ENCODE results near the gene DTX3.
"Not testable (repeated sequence)": the region's sequence is repeated elsewhere in the genome, so short reads cannot be mapped to it uniquely, and the experiment has no call there.

DTX3 gene

DNA sequence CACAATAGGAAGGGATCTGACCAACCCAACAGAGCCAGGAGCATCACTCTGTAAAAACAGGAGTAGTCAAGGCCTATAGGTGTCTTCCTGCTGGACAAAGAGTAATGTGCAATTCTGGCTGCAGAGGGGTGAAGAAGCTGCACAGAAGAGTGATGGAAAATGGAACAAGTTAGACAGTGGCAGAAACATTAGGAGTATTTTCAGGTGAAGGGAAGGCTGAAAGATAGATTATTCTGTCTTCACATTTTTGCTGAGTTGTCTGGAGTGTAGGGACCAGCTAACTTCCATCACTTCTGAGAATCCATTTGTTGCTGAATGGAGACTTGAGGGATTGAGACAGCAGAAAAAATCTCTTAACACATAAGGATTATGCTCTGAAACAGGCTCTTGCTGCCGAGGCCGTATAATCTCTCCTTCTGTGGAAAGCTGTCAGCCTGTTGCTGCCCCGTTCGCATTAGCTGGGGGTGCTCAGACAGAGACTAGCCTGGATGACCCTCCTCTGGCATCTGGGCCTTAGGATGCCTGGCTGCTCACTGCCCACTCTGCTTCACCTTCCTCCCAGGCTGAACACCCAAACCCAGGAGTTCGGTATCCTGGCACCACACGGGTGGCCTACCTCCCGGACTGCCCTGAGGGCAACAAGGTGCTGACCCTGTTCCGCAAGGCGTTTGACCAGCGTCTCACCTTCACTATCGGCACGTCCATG lies 3.5 kb downstream of the DTX3 start:
- DNase-seq = no peak

DNA sequence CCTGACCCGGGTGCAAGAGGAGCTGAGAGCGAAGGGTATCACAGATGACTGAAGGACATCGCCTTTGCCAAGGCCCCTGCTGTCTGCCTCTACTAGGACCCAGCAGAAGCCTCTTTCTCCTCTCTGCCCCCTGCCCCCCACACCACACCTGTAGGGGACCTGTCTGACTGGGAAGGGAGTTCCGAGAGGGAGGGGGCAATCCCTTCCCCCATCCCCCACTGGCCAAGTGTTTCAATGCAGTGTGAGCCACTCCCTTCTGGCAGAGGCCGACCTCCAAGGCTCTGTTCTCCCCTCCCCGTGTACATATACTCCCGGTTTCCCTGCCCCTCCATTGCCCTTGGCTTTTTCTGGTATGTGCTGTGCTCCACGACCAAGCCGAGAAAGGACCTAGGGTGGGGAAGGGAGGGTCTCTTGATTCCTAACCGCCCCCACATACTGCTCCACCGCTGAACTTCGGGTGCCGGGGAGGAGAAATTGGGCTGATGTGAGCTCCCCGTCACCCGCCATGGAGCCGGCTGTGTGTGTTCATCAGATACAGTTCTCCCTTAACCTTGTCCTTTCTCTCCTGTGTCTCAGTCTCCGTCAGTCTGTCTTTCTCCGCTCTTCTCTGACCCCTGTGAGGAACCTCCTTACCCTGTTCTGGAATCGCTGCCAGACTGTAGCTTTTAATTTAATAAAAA lies 4.6 kb downstream of the DTX3 start:
- no peak for DNase-seq

DNA sequence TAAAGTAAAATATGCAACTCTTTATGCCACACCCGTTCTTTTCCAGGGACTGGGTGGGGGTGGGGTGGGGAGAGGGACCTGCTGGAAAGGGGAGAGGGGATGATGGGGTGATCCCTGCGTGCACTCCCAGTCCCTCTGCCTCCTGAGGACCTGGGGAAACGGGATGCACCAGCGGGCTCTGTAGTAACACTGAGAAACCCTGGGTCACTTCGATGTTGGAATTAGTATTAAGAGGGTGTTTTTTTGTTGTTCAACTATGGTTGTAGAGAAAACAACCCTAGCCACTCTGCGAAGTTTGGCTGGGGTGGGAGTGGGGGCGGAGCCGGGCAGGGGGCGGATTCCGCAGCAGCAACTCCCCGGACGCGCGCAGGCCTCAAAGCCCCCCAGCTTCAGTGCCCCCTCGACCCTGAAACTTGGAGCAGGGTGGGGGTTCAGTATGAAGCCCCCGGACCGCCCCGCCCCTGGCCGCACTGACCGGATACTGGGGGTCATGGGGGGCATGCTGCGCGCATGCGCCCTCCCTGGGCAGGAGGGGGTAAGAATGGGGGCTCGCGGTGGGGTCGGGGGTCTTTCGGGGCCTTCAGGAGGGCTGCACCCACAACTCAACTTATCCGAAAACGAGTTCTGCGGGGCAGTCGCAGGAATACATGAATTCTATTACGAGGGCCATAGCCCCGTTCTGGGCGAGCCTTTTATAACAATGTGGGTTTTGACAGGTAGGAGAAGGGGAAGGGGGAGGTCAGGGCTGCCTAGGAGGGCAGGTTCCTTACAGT lies 5.3 kb downstream of the DTX3 start:
- no peak for DNase-seq

DNA sequence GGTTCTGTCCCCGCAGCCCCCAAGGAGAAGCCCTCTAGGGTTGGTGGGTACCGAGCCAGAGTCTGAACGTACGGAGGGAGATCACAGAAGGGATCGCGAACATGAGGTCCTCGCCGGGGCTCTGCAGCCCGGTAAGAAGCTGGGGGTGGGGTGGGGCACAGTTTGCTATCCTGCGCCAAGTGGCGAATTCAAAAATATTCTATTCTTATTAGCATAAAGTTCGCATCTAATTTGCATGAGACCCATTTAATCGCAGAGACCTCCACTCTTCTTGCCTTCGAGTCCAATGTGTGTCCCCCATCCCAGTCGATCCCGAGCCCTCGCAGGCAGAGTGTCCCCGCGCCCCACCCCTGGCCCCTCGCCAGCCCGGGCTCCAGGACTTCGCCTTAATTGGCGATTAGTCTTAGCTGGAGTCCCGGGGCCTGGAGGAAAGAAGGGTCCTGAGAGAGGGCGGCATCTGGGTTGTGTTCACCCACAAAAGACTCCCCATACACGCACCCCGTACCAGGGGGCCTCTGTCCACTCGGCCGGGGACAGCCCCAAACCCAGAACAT lies 6.0 kb downstream of the DTX3 start:
- DNase-seq = no peak

DNA sequence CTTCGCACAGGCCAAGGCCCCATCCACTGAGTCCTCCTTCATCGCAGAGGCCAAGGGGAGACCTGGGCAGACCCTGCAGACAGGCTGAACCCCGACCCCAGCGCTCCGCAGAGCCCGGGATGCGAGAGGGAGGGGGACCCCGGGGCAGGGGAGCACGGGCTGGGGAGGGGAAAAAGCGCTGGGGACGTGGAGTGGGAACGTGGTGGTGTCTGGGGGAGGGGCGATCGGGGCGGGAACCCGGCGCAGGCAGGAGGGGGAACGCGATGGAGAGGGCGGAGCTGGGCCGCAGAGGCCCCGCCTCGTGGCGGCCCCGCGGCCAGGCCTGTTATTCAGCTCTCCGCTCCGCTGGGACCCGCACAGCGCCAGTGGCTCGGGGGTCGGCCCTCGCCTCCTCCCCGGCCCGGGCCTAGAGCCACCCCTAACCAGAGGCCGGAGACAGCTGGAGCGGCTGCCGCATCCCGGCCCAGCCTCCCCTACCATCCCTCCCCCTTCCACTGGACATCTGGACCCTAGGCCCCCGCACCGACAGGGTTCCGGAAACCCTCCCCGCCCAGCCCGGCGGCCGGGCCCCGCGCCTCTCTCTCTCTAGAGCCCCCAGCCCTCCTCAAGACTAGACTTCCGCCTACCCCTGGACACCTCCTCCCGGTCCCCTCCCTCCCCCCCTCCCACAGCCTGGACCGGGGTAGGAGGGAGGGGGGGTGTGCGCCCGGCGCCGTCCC lies 6.6 kb downstream of the DTX3 start, which contains the start of gene ARHGEF25:
ARHGEF25 (plus strand) TSS at position 328 of the 719 bp plus-strand sequence. CDS start 460 bp downstream, outside the sequence.
- DNase-seq = peak; percentile 35

DNA sequence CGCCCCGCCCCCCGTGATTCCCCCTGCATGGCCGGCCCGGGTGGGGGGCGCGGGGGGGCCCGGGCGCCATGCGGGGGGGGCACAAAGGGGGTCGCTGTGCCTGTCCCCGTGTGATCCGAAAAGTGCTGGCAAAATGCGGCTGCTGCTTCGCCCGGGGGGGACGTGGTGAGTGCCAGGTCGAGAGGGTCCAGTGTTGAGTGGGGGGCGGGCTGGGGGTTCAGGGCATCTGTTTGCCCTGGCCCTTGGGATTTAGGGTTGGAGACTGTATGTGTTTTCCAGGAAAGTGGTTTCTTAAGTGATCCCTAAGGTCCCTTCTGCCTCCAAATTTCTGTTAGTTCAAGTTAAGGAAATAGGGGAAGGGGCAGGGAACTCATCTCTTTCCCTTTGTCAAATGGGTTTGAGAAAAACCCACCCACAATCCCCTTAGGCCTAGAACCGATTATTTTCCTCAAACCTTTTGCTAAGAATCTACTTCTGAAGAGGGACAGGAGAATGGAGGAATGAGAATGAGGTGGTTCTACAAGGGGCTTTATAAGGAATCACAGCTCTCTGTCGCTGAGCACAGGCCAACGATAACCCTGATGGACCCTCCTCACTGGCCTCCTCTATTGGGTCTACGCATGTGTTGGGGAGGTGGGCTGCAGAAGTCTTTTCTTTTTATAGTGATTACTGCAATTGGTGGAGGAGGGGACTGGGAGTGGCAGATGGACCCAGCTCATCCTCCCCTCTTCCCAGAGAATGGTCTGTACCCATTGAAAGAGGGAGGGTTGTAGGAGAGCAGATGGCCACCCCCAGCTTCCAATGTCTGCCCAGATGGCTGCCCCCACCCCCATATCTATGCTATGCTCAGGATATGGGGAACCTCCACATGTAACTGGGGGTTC lies 7.4 kb downstream of the DTX3 start:
- no peak for DNase-seq

DNA sequence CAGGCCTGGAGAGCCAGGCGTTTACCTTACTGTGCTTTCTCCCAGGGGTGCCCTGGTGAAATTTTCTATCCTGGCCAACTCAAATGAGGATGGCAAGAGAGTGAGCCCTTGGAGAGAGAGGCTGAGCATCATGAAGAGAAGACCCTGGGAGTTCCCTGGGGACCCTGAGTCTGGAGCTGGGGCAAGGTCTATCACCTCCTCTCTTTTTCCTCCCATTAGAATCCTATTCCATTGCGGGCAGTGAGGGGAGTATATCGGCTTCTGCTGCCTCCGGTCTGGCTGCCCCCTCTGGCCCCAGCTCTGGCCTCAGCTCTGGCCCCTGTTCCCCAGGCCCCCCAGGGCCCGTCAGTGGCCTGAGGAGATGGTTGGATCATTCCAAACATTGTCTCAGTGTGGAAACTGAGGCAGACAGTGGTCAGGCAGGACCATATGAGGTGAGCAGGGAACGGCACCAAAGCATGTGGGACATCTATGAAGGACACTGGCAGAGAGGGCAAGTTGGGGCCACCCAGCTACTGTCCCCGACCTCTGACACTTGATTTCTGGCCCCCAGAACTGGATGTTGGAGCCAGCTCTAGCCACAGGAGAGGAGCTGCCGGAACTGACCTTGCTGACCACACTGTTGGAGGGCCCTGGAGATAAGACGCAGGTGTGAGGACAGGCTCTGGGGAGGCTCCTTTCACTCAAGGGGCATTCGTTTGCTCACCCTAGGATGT lies 8.2 kb downstream of the DTX3 start:
- no peak for DNase-seq

DNA sequence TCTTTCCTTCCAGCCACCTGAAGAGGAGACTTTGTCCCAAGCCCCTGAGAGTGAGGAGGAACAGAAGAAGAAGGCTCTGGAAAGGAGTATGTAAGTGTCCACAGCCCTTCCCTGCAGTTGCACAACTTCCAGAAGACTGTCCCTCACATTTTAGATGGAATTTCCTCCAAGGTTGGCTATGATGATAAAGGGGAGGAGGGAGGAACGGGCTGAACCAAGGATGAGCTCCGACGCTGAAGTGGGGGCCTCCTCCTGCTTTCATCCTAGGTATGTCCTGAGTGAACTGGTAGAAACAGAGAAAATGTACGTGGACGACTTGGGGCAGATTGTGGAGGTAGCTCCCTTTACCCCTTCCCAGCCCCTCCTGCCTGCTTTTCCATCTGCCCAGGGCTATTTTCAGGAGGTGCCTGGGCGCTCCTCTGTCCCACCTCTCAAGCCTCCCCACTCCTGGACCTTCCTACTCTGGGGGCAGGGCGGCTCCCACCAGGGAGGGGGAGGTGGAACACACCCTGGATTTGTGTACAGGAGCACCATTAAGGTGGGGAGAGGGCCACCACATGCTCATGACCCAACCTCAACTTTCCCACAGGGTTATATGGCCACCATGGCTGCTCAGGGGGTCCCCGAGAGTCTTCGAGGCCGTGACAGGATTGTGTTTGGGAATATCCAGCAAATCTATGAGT lies 8.9 kb downstream of the DTX3 start:
- DNase-seq = no peak

DNA sequence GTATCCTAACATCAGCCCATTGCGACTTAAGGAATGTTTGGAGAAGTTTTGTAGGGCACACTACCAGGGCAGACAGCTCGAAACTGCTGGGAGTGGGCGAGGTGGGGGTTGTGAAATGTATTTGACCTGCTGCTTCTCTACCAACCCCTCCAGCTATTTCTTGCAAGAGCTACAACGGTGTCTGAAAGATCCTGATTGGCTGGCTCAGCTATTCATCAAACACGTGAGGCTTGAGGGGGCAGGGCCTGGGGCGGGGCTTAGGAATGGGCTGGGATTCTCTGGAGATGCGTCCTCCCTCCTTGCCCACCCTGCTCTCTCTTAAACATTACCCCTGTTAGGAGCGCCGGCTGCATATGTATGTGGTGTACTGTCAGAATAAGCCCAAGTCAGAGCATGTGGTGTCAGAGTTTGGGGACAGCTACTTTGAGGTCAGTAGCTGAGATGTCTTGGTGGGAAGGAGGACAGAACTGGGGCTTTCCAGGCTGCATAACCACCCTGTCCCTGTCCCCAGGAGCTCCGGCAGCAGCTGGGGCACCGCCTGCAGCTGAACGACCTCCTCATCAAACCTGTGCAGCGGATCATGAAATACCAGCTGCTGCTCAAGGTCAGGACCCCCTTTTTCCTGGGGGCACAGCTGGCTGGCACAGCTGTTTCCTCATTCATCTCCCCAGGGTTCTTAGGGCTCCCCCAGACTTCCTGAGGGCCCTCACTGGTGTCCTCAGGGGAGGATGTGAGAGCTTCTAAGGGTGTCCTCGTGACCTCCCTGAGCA lies 9.7 kb downstream of the DTX3 start:
- no peak for DNase-seq

DNA sequence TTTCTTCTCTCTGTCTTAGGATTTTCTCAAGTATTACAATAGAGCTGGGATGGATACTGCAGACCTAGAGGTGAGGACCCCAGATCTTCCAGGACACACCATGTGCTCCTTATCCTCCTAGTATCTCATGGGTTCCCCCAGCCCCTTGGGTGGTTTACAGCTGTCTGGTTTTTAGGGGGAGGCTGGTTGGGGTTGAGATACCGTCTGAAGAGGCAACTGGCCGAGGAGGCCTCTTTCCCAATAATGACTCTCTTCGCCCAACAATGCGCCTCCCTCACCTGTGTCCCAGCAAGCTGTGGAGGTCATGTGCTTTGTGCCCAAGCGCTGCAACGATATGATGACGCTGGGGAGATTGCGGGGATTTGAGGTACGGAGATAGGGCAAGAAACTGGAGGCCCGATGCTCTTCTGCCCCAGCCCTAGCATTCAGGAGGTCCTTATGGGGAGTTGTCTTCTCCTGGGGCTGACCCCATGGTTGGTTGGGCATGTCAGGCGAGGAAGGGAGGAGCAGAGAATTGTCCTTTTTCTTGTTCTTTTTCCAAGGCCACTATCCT lies 10.4 kb downstream of the DTX3 start:
- no peak for DNase-seq

DNA sequence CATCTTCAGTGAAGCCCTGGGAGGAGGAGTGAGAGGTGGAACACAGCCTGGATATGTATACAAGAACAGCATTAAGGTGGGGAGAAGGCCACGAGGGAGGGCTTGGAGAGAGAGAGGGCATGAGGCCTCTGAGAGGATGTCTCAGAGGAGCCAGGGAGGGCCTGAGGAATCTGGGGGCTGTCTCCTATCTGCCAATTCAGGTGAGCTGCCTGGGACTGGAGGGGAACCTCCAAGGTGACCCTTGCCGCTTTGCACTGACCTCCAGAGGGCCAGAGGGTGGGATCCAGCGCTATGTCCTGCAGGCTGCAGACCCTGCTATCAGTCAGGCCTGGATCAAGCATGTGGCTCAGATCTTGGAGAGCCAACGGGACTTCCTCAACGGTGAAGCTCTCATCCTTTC lies 11.0 kb downstream of the DTX3 start:
- no peak for DNase-seq

DNA sequence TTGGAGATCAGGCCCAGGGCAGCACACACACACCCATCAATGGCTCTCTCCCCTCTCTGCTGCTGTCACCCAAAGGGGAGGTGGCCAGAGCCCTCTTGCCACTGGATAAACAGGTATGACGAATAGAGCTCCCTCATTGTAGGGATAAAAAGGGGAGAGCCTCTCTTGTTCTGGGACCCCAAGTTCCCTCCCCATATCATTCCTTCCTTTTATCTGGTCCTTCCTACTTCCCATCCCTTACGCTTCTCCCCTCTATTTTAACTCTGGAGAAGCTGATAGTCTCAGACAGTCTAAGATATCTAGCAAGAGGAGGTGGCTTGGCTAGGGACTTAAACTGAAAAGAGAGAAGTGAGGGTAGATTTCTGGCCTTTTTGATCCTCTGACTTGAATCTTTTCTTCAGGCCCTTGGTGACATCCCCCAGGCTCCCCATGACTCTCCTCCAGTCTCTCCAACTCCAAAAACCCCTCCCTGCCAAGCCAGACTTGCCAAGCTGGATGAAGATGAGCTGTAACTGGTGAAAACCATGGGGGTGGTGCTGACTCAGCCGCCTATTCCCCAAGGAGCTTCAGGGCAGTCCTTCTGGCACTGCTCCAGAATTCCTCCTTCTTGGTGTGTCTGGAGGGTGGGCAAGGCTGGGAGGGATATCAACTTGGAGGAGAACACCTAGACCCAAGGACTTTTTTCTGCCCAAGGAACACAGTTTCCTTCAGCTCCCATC lies 11.9 kb downstream of the DTX3 start:
- no peak for DNase-seq

DNA sequence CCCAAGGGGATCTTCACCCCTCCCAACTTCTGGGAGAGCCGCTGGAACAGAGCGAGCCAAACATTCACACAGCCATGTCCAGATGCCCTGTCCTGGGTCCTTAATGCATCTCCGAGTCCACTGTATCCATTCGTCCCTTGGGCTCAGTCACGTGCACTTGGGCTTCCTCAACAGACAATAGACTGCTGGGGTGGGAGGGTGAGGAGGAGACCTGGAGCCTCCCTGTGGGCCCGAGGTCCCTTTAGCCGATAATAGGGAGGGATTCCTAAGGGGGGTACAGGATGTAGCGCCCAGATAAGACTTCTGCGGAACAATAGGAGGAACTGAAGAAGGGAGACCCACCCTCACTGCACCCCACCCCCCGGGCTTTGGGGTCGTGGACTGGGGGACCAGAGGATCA lies 13.3 kb downstream of the DTX3 start:
- no peak for DNase-seq

DNA sequence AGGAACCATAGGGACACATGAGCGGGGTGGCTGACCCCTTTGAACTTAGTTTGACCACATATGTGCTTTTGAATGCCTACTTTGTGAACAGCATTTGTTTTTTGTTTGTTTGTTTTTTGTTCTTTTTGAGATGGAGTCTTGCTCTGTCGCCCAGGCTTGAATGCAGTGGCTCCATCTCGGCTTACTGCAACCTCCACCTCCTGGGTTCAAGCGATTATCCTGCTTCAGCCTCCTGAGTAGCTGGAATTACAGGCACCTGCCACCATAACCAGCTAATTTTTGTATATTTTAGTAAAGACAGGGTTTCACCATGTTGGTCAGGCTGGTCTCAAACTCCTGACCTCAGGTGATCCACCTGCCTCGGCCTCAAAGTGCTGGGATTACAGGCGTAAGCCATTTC lies 13.8 kb downstream of the DTX3 start:
- DNase-seq = not testable (repeated sequence)

DNA sequence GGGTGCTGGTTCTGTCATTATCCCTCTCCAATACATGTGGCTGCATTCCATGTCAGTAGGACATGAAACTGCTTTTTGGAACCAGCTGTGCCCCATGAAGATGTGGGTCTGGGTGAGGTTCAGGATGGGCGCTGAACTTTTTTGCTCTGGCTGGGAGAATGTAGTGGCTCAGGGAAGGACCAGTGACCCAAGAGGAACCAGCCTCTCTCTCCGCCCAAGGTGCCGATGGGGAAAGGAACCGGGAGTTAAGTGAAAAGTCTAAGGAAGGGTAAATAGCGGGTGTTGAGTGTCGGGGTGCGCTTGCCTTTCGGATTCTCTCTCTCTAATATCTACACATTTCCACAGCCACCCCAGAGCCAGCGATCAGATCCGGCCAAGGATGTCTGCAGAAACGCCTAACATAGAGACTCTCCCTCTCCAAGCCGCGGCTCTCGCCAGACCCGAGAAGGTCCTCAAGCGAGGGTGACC lies 14.4 kb downstream of the DTX3 start:
- no peak for DNase-seq

DNA sequence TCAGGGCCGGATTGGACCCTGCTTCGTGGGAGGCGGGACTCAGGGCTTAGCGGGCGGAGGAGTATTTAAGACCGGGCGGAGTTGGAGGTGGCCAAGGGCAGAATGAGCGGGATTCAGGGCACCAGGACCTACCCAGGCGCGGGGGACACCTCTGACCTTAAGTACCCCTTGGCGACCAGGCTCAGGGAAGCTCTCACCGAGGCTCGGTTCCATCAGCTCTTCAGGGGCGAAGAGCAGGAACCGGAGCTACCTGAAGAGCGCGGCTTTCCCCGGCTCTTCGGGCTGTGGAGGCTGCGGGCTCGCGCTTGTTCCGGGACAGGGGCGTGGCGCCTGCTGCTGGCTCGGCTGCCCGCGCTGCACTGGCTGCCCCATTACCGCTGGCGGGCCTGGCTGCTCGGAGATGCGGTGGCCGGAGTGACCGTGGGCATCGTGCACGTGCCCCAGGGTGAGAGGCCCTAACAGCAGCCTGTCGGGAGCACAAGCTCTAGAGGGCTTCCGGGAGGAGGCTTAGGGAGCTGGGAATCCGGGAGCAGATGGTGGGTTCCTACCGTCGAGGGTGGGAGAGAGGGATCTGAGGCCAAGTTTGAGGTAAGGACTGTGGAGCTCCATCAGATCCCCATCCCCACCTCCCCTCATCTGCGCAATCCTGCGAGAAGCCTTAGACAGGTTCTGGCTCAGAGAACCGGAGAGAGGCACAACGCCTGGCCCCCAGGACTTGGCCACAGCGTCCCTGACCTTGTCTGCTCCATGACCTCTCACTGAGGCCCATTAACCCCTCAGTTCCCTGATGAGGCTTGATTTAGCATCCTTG lies 15.0 kb downstream of the DTX3 start:
- DNase-seq = no peak

DNA sequence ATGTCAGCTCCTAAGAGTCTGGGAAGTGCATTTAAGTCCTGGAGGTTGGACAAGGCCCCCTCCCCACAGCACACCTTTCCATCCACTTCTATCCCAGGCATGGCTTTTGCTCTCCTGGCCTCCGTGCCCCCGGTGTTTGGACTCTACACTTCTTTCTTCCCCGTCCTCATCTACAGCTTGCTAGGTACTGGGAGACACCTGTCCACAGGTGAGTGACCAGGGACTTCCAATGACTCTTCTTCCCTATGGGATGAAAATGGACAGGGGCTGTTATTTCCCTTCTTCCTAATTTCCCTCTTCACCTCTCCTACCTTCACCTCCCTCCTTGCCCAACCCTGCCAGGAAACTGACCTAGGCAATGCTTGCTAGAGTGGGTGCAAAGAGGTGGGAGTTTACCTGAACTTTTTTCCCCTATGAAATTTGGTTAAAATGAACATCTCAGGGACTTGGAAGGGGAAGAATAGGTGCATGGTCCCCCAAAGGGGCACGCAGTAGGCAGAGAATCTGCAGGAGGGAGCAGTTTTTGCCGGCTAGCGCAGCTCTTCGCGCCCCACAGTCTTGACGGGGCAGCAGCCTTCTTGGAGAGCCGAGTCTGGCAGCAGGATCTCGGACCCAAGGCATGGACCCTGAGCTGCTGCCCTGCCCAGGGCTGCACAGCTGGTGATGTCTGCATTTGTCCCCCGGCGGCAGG lies 15.8 kb downstream of the DTX3 start:
- no peak for DNase-seq
